ENCODE measurements around the gene RSPH3.

DNA sequence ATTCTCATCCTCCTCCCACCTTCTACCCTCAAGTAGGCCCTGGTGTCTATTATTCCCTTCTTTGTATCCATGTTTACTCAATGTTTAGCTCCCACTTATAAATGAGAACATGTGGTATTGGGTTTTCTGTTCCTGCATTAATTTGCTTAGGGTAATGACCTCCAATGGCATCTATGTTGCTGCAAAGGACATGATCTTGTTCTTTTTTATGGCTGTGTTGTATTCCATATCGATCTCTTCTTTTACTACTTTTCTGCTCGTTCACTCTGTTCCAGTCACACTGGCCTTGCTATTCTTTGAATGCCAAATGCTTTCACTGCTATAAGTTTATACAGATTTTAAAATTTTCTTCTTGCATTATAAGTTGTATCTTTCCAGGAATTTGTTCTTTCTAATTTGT, 57.7 kb downstream of the RSPH3 start:
- TF ChIP-seq, protein P1, sequence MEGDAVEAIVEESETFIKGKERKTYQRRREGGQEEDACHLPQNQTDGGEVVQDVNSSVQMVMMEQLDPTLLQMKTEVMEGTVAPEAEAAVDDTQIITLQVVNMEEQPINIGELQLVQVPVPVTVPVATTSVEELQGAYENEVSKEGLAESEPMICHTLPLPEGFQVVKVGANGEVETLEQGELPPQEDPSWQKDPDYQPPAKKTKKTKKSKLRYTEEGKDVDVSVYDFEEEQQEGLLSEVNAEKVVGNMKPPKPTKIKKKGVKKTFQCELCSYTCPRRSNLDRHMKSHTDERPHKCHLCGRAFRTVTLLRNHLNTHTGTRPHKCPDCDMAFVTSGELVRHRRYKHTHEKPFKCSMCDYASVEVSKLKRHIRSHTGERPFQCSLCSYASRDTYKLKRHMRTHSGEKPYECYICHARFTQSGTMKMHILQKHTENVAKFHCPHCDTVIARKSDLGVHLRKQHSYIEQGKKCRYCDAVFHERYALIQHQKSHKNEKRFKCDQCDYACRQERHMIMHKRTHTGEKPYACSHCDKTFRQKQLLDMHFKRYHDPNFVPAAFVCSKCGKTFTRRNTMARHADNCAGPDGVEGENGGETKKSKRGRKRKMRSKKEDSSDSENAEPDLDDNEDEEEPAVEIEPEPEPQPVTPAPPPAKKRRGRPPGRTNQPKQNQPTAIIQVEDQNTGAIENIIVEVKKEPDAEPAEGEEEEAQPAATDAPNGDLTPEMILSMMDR (IDR thresholded peaks at IDR 0.05) = no peak
- TF ChIP-seq POLR2AphosphoS5 (IDR thresholded peaks at IDR 0.05) = no peak
